Measurements from ENCODE around the gene CMKLR1. TPM values are rescaled to one million over a fixed set of nuclear protein-coding genes. Genes with fewer than 3 reads are reported as not detected.

The CMKLR1 gene
- total and polyA plus RNA-seq, 2 donors from 2014 or later = 6.1 to 25.7 TPM

GRCh38 chr12:108324351-108325017 lies 14.6 kb downstream of the CMKLR1 start:
- no peak overlapping the region for H3K4me3 ChIP-seq (ENCODE audit: low read length in 3 of 3)
- no peak for FAIRE-seq
- no peaks in the 10 kb centered on the region for H3K36me3 ChIP-seq (ENCODE audit: control insufficient read depth in 2 of 3, insufficient read depth in 3 of 3, low read length in 3 of 3)
- no peak overlapping the region for H3K9ac ChIP-seq (ENCODE audit: low read length in 3 of 3)
- H3K4me1 ChIP-seq (ENCODE audit: control insufficient read depth in 2 of 3, insufficient read depth in 2 of 3, low read depth in 1 of 3, low read length in 3 of 3) = peaks cover 0 to 9% (median 0%) of the 10 kb centered on the region in 3 donors
- H3K27ac ChIP-seq (ENCODE audit: low read depth in 2 of 2, low read length in 2 of 2) = no peak overlapping the region
- DNase-seq = no peak
- H3K9me3 ChIP-seq (ENCODE audit: control insufficient read depth in 2 of 3, insufficient read depth in 1 of 3, low read length in 3 of 3) = no peaks in the 10 kb centered on the region
- no peaks in the 10 kb centered on the region for H3K27me3 ChIP-seq (ENCODE audit: control insufficient read depth, insufficient read depth, low read length)
- TF ChIP-seq, protein P1, sequence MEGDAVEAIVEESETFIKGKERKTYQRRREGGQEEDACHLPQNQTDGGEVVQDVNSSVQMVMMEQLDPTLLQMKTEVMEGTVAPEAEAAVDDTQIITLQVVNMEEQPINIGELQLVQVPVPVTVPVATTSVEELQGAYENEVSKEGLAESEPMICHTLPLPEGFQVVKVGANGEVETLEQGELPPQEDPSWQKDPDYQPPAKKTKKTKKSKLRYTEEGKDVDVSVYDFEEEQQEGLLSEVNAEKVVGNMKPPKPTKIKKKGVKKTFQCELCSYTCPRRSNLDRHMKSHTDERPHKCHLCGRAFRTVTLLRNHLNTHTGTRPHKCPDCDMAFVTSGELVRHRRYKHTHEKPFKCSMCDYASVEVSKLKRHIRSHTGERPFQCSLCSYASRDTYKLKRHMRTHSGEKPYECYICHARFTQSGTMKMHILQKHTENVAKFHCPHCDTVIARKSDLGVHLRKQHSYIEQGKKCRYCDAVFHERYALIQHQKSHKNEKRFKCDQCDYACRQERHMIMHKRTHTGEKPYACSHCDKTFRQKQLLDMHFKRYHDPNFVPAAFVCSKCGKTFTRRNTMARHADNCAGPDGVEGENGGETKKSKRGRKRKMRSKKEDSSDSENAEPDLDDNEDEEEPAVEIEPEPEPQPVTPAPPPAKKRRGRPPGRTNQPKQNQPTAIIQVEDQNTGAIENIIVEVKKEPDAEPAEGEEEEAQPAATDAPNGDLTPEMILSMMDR (IDR thresholded peaks at IDR 0.05; ENCODE audit: borderline replicate concordance, extremely low read depth, insufficient read depth) = no peak
- intact Hi-C loops (cut with DNase I) = no loop called here

DNA sequence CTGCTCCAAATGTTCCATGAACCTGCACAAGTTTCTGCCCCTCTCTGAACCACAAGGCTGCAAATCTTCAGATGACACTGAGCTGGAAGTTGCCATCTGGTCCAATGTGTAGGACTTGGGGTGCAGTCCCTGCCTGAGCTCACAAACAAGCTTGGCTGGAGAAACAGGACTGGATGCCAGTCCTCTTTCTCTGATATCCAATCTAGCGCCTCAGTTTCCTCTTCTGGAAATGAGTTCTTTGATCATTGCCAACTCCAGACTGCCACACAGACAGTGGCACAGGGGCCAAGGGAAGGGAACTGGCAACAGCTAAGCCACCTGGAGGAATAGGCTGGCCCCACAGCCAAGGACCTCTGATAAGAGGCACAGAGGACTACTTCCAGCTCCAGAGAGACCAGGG lies 15.5 kb downstream of the CMKLR1 start:
- H3K9ac ChIP-seq (ENCODE audit: low read length in 3 of 3) = no peak overlapping the region
- DNase-seq (no peak), FAIRE-seq (no peak)
- no peaks in the 10 kb centered on the region for H3K9me3 ChIP-seq (ENCODE audit: control insufficient read depth in 2 of 3, insufficient read depth in 1 of 3, low read length in 3 of 3)
- no peak overlapping the region for H3K27ac ChIP-seq (ENCODE audit: low read depth in 2 of 2, low read length in 2 of 2)
- no peaks in the 10 kb centered on the region for H3K27me3 ChIP-seq (ENCODE audit: control insufficient read depth, insufficient read depth, low read length)
- H3K36me3 ChIP-seq (ENCODE audit: control insufficient read depth in 2 of 3, insufficient read depth in 3 of 3, low read length in 3 of 3) = no peaks in the 10 kb centered on the region
- H3K4me3 ChIP-seq (ENCODE audit: low read length in 3 of 3) = no peak overlapping the region
- TF ChIP-seq, protein P1 (IDR thresholded peaks at IDR 0.05; ENCODE audit: borderline replicate concordance, extremely low read depth, insufficient read depth) = no peak
- peaks cover 0 to 10% (median 0%) of the 10 kb centered on the region in 3 donors for H3K4me1 ChIP-seq (ENCODE audit: control insufficient read depth in 2 of 3, insufficient read depth in 2 of 3, low read depth in 1 of 3, low read length in 3 of 3)
- intact Hi-C loops (cut with DNase I) = no loop called here

GRCh38 chr12:108322998-108323397 lies 16.1 kb downstream of the CMKLR1 start:
- FAIRE-seq (no peak), DNase-seq (no peak)
- Histone ChIP-seq H3K27me3 (ENCODE audit: control insufficient read depth, insufficient read depth, low read length) (no peaks in the 10 kb centered on the region), H3K4me3 (ENCODE audit: low read length in 3 of 3) (no peak overlapping the region), H3K4me1 (ENCODE audit: control insufficient read depth in 2 of 3, insufficient read depth in 2 of 3, low read depth in 1 of 3, low read length in 3 of 3) (peaks cover 0 to 8% (median 0%) of the 10 kb centered on the region in 3 donors), H3K36me3 (ENCODE audit: control insufficient read depth in 2 of 3, insufficient read depth in 3 of 3, low read length in 3 of 3) (no peaks in the 10 kb centered on the region), H3K27ac (ENCODE audit: low read depth in 2 of 2, low read length in 2 of 2) (no peak overlapping the region), H3K9ac (ENCODE audit: low read length in 3 of 3) (no peak overlapping the region), H3K9me3 (ENCODE audit: control insufficient read depth in 2 of 3, insufficient read depth in 1 of 3, low read length in 3 of 3) (no peaks in the 10 kb centered on the region)
- intact Hi-C loops (cut with DNase I) = no loop called here
- TF ChIP-seq, protein P1 (IDR thresholded peaks at IDR 0.05; ENCODE audit: borderline replicate concordance, extremely low read depth, insufficient read depth) = no peak

Data from kidney (tissue), 14 donors.